Stimulated activated CD4-positive, alpha-beta T cell treated with anti-CD3 and anti-CD28 coated beads, Interleukin-15, amount 100 ng/mL, for 1 hour (primary cell): Measurements from ENCODE around the gene CYP2D6.

ENCODE experiments used
- DNase-seq, 2 donors: peaks; one replicate each; pipeline ENCODE4 v3.0.0-alpha.2; 2020; ENCODE audit warnings: low read depth in 1 of 2, low spot score in 1 of 2

Gene CYP2D6

GRCh38 chr22:42086051-42086450 lies 44.6 kb downstream of the CYP2D6 start:
- no peak for DNase-seq

DNA sequence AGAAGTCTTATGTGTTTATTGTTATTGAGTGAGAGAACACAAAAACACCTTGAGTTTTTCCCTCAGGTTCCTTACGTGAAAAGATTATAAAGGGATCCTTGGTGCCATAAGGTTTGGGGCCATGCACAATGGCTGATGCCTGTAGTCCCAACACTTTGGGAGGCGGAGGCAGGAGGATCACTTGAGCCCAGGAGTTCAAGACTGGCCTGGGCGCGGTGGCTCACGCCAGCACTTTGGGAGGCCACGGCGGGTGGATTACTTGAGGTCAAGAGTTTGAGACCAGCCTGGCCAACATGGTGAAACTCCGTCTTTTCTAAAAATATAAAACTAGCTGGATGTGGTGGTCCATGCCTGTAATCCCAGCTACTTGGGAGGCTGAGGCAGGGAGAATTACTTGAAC lies 45.7 kb downstream of the CYP2D6 start:
- DNase-seq: no peak

GRCh38 chr22:42083119-42083518 lies 47.5 kb downstream of the CYP2D6 start:
- no peak for DNase-seq

- no peak for DNase-seq
These were observed 50.3 kb downstream of the CYP2D6 start for GRCh38 chr22:42080287-42080686.

GRCh38 chr22:42079319-42080251 lies 51.0 kb downstream of the CYP2D6 start, which contains the start of gene SMDT1:
Gene SMDT1 (plus strand): TSS chr22:42079700. CDS start chr22:42079769, 69 bp downstream.
- peak; percentile 94 to 97 for DNase-seq

DNA sequence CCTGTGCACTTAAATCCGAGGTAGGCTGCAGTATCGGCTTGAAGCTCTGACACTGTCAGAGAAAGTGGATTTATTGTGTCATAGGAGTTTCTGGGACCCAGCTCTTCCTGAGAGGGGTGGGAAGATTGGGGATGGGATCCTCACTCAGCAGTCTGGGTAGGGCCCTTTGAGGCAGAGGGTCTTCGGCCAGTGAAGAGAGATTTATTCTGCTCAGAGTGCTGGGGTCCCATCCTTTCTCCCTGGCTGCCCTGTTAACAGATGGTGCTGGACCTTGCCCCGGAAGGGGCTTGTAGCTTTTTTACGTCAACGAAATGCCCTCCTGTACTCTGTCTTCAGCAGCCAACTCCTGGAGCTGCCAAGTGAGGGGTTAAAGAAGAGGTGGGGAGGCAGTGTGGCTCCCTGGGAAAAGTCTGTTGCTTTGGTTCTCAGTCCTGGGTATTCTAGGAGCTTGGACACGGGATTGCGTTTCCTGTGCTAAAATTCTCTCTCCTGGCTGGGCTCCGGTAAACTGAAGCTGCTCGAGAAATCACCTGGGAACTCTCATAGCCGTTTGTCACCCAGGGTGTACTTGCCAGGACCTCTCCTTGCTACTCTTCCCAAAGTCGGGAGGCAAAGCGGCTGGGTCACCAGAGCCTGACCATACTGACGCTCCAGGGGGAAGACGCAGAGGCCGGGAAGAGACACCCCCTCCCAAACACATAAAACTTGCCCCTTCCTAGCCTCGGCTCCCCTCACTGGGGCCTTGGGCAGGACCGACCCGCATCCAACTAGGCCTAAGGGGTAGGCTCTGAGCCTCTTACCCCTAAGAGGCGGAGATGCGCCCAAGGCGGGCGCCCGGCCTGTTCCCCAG lies 51.9 kb downstream of the CYP2D6 start:
- DNase-seq: no peak

DNA sequence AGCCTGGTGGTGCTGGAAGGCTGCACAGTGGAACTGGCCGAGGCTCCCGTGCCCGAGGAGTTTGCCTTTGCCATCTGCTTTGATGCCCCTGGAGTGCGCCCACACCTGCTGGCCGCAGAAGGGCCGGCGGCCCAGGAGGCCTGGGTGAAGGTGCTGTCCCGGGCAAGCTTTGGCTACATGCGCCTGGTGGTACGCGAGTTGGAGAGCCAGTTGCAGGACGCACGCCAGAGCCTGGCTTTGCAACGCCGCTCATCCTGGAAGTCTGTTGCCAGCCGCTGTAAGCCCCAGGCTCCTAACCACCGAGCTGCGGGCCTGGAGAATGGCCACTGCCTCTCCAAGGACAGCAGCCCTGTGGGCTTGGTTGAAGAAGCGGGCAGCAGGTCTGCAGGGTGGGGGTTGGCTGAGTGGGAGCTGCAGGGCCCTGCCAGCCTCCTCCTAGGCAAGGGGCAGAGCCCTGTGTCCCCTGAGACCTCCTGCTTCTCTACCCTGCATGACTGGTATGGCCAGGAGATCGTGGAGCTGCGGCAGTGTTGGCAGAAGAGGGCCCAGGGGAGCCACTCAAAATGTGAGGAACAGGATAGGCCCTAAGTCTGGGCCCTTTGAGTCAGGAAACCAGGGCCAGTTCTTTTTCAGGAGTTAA lies 53.0 kb downstream of the CYP2D6 start:
- DNase-seq: no peak

DNA sequence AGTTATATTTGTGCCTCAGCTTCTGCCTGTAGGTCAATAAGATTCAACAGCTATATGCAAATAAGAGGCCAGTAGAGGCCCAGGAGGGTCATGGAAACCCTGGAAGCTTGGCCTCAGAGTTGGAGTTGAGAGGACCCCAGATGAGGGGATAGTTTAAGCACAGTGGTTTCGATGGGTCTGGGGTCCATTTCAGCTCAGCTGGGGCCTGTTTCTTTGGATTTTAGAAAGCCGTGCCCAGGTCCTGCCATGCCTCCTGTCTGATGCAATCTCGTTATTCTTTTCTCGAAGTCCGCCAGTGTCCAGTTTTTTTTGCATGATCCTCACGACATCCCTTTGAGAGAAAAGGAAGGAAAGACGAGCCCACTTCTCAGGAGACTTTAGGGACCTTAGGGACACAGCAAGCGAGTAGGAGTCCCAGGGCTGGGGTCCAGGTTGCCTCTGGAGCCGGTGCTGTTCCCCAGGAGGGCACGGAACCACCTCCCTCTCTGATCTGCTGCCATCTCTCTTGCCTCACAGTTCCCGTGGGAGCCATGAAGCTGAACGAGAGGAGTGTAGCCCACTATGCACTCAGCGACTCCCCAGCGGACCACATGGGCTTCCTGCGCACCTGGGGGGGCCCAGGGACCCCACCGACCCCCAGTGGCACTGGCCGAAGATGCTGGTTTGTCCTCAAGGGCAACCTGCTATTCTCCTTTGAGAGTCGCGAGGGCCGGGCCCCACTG lies 53.7 kb downstream of the CYP2D6 start:
- no peak for DNase-seq
